Measurements from ENCODE around the gene MYH4.

GRCh38 chr17:10513299-10514067 lies 44.1 kb upstream of the MYH4 start:
- no peak for TF ChIP-seq CTCF (IDR thresholded peaks at IDR 0.05; ENCODE audit: low read depth, low read length)
- no peak for TF ChIP-seq EZH2phosphoT487 (IDR thresholded peaks at IDR 0.05; ENCODE audit: low read depth)
